AG04449 (cell line): ENCODE measurements around the gene BMI1.

Experiments
- CTCF ChIA-PET: fragments of 350-600 bp; formaldehyde crosslinking; extraction: SDS; loops from one replicate; lab custom pipeline; 2021; ENCODE audit warnings: antibody characterized with exemption; lab: Yijun Ruan, JAX
- POLR2A ChIA-PET: fragments of 400-600, 350-600 bp; formaldehyde crosslinking; extraction: SDS; loops from one replicate; lab custom pipeline; 2020; ENCODE audit warnings: antibody characterized with exemption, inconsistent platforms; lab: Yijun Ruan, JAX
- DNase-seq: peaks from one replicate; pipeline ENCODE4 v3.0.0-alpha.2; 2010; ENCODE audit warnings: low read depth, low spot score
- H3K4me3 ChIP-seq: 2 replicates; pipeline ENCODE4 v1.5.1; 2011; ENCODE audit warnings: low read depth, mild to moderate bottlenecking, control low read depth, low read length
- TF ChIP-seq, protein P1 (sequence below): IDR thresholded peaks from one replicate; pipeline ENCODE4 v1.5.1; 2011; ENCODE audit warnings: mild to moderate bottlenecking, moderate library complexity, low read length, control low read depth, inconsistent platforms; ENCODE audit not compliant: insufficient read depth; ENCODE audit errors: missing control alignments

Gene BMI1

DNA sequence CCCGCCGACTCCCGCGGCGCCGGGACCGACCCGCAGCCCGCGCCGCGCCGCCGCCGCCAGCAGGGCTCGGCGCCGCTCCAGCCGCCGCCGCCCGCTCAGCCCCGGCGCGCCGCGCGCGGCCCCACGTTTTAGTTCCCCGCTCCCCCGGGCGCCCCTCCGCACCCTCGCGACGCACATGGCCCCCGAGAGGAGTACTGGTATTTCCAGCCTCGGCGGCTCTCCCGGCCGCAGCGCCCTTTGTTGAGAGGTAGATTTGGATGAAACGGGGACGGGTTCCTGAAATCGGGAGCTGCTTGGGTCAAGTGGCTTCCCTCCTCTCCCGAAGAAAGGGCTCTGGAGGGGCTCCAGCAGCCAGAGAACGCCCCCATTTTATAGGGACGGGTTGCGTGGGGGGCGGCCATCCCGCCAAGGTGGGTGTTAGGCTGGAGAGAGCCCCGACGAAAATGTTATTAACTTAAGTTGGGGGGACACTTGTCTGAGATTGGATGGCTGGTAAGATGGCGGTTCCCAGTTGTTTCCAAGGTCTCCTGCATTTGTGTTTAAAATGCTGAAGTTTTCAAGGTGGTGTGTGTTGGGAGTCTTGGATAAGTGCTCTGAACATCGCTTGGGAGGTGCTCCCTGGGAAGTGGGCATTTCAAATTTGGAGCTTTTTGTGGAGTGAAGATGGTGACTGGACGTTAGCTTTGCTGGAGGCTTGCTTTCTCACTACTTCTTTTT lies 1.2 kb downstream of the BMI1 start:
- TF ChIP-seq, protein P1, sequence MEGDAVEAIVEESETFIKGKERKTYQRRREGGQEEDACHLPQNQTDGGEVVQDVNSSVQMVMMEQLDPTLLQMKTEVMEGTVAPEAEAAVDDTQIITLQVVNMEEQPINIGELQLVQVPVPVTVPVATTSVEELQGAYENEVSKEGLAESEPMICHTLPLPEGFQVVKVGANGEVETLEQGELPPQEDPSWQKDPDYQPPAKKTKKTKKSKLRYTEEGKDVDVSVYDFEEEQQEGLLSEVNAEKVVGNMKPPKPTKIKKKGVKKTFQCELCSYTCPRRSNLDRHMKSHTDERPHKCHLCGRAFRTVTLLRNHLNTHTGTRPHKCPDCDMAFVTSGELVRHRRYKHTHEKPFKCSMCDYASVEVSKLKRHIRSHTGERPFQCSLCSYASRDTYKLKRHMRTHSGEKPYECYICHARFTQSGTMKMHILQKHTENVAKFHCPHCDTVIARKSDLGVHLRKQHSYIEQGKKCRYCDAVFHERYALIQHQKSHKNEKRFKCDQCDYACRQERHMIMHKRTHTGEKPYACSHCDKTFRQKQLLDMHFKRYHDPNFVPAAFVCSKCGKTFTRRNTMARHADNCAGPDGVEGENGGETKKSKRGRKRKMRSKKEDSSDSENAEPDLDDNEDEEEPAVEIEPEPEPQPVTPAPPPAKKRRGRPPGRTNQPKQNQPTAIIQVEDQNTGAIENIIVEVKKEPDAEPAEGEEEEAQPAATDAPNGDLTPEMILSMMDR, result no peak
- POLR2A ChIA-PET, result interaction anchor here (2.0 kb wide), 1 partner anchor 18 kb away, joined by 9 read pairs; no protein-coding TSS in a partner anchor
- CTCF ChIA-PET, result interaction anchor here (0.6 to 1.5 kb wide), 3 partner anchors 17 to 1511 kb away, joined by 3 read pairs; no protein-coding TSS in a partner anchor
- peak overlapping the region; percentile 61 for H3K4me3 ChIP-seq
- no peak for DNase-seq

DNA sequence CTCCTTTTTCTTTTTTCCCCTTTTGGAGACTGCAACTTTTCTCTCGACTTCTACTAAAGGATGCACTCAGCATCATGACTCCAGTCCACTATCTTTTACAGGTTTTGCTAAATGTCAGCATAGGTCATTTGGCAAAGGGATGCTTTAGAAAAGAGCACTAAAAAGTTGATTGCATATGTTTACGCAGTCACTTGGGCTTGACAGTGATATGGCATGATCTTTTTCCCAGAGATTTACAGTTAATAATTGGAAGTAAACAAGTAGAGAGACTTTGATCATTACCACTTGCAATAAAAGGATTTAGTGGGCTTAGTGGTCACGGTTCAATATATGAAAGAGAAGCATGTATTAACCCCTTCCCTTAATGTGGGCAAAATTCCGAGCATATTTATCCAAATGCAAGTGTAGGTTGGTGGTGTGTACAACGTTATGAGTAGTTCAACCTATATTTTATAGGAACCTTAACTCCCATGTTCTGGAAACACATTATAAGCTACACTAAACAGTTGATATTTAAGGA lies 1.8 kb downstream of the BMI1 start:
- TF ChIP-seq, protein P1, result no peak
- ChIA-PET CTCF (interaction anchor here (0.6 to 1.5 kb wide), 4 partner anchors 12 to 1511 kb away, joined by 3 read pairs; no protein-coding TSS in a partner anchor), POLR2A (interaction anchor here (2.0 kb wide), 1 partner anchor 17 kb away, joined by 9 read pairs; no protein-coding TSS in a partner anchor)
- DNase-seq, result no peak
- H3K4me3 ChIP-seq, result peak overlapping the region; percentile 61

DNA sequence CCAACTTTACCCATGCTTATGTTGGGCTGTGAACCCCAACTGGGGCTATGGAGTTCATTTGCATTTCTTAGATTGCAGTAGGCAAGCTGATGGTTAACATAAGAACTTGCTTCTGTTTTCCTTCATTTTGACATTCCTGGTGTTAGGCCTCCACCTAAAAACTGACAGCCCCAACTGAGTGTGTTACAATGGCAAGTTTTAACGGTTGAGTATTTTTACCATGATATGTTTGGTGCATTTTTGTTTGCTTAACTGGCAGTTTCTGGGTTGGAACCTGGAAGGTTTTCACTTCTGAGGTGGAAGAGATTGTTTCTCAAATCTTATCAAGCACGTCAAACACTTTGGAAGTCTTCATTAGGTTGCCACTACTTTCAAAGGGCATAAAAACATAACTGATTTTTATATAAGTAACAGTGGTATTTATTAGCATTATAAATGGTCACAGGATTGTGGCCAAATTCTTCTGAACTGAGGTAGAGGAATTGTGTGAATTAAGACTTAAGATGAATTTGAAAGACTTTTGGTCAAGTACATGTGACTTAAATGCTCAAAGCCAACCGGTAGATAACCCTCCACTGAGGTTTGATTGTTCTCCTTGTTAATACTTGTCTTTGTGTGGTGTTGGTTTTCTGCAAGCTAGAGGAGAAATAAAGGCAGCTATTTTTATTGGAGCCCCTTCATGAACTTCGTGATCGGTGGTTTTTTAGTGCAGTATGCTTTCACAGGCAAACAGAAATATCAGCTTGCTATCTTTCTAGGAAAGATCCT lies 2.8 kb downstream of the BMI1 start:
- DNase-seq, result no peak
- ChIA-PET POLR2A (no interaction called here), CTCF (interaction anchor here (0.6 to 1.7 kb wide), 4 partner anchors 11 to 330 kb away, joined by 3 to 4 read pairs (median 3); no protein-coding TSS in a partner anchor)
- TF ChIP-seq, protein P1, result no peak
- H3K4me3 ChIP-seq, result no peak overlapping the region

DNA sequence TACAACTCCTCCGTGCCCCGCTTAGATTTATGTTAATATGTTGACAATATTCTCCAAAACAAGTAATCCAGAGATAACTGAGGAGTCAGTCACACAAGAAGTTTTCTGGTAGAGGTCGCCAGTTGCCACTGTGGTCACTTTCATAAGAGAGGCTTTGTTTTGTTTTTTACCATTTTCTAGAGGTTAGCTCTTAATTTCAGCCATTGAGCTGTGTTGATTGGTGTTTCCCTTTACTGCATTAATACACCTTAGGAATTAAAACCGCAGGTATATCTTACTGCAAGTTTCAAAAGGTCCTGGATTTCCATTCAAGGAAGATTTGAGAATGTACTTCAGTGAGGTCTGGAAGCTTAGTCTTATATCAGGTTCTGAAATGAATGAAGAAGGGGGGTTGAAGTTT lies 3.5 kb downstream of the BMI1 start:
- TF ChIP-seq, protein P1, result no peak
- DNase-seq, result no peak
- ChIA-PET CTCF (interaction anchor here (1.7 kb wide), 1 partner anchor 14 kb away, joined by 4 read pairs; no protein-coding TSS in a partner anchor), POLR2A (no interaction called here)
- no peak overlapping the region for H3K4me3 ChIP-seq

DNA sequence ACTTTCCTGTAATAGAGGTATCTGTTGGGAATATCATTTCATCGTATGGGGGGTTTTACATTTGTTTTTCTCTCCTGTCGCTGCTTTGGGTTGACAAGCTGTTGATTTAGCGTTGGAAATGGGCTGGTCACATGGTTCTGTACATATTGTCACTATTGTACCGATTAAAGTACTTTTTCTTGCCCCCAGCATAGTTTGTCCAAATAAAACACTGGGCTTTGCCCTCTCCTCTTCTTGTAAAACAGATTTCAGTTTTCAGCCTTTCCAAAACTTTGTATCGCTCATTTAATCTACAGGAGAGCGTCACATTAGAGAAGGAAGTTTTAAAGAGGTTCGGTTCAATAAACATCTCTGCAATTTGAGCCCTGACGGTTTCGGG lies 4.0 kb downstream of the BMI1 start:
- TF ChIP-seq, protein P1, result no peak
- no peak for DNase-seq
- POLR2A ChIA-PET, result interaction anchor here (0.6 to 1.8 kb wide), 2 partner anchors 9 to 15 kb away, joined by 3 to 6 read pairs; partner anchors contain the start of gene COMMD3
- H3K4me3 ChIP-seq, result peak overlapping the region; percentile 63
- CTCF ChIA-PET, result interaction anchor here (1.7 kb wide), 1 partner anchor 13 kb away, joined by 4 read pairs; no protein-coding TSS in a partner anchor
